Activated naive CD8-positive, alpha-beta T cell treated with anti-CD3 and anti-CD28 coated beads for 36 hours (primary cell): Measurements from ENCODE around the gene KCNT2. TPM values are rescaled to one million over a fixed set of nuclear protein-coding genes. Genes with fewer than 3 reads are reported as not detected.

ENCODE experiments used
- DNase-seq: peaks from one replicate; pipeline ENCODE4 v3.0.0; 2021
- H3K27ac Mint-ChIP-seq: one replicate; pipeline ENCODE4 v1.8.0; 2022; ENCODE audit warnings: mild to moderate bottlenecking, moderate library complexity, mixed read lengths
- H3K27me3 Mint-ChIP-seq: one replicate; pipeline ENCODE4 v1.8.0; 2022; ENCODE audit warnings: mild to moderate bottlenecking, mixed read lengths
- H3K36me3 Mint-ChIP-seq: one replicate; pipeline ENCODE4 v1.8.0; 2021; ENCODE audit warnings: mild to moderate bottlenecking, mixed read lengths
- H3K4me1 Mint-ChIP-seq: one replicate; pipeline ENCODE4 v1.8.0; 2021; ENCODE audit warnings: mixed read lengths
- H3K4me3 Mint-ChIP-seq: one replicate; pipeline ENCODE4 v1.8.0; 2022; ENCODE audit warnings: mild to moderate bottlenecking, moderate library complexity, mixed read lengths
- H3K9me3 Mint-ChIP-seq: one replicate; pipeline ENCODE4 v1.8.0; 2022; ENCODE audit warnings: mixed read lengths
- total RNA-seq, 2 experiments: library from RNA; stranded (reverse); gene quantifications; one replicate each; pipeline ENCODE4 v1.2.3, GENCODE V29; 2021

Gene KCNT2
- total RNA-seq, 2 experiments from 2014 or later, result not detected

DNA sequence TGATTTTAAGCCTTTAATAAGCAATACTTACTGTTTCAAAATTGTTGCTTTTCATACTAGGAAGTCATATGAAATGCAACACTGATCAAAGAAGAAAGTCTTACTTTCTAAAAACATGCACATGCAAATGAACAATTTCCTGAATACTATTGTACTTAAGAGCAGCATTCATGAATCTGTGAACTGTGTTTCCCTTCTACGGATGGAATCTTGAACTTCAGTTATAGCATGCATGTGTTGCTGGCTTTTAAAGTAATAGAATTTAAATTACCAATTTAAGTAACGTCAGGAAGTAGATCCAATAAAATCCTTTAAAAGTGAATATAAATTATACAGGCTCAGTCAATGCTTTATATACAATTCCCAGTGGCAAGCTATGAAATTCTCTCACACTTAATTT, 348.9 kb downstream of the KCNT2 start:
- DNase-seq, result no peak
- H3K27ac Mint-ChIP-seq, result no peak overlapping the region
- H3K4me1 Mint-ChIP-seq, result no peaks in the 10 kb centered on the region
- H3K4me3 Mint-ChIP-seq, result no peak overlapping the region
- H3K27me3 Mint-ChIP-seq, result no peaks in the 10 kb centered on the region
- H3K36me3 Mint-ChIP-seq, result no peaks in the 10 kb centered on the region
- no peaks in the 10 kb centered on the region for H3K9me3 Mint-ChIP-seq

DNA sequence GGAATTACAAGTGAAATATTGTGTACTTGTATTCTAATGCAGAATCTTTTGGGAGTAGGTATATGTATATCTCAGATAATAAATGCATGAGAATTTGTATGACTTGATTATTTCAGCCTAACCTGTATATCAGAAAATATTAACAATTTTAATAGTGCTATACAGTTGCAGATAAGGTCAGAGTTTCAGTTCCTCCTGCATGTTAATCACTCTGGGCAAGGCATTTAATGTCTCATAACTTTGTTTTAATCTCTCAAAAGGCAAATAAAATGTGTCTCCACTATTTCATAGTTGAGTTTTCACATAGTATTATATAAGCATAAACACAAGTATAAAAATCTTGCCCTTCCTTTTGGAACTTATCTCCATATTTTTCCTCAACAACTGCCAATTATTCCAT, 352.5 kb downstream of the KCNT2 start:
- no peaks in the 10 kb centered on the region for H3K4me1 Mint-ChIP-seq
- H3K27ac Mint-ChIP-seq, result no peak overlapping the region
- H3K4me3 Mint-ChIP-seq, result no peak overlapping the region
- H3K36me3 Mint-ChIP-seq, result no peaks in the 10 kb centered on the region
- no peak for DNase-seq
- H3K27me3 Mint-ChIP-seq, result no peaks in the 10 kb centered on the region
- no peaks in the 10 kb centered on the region for H3K9me3 Mint-ChIP-seq

GRCh38 chr1:196229546-196229945, 378.7 kb downstream of the KCNT2 start:
- Mint-ChIP-seq H3K36me3 (no peaks in the 10 kb centered on the region), H3K4me3 (no peak overlapping the region), H3K4me1 (no peaks in the 10 kb centered on the region), H3K27ac (no peak overlapping the region), H3K27me3 (no peaks in the 10 kb centered on the region), H3K9me3 (peaks cover 3% of the 10 kb centered on the region)
- DNase-seq, result no peak

- Mint-ChIP-seq H3K36me3 (no peaks in the 10 kb centered on the region), H3K9me3 (peaks cover 3% of the 10 kb centered on the region), H3K27me3 (no peaks in the 10 kb centered on the region), H3K4me1 (no peaks in the 10 kb centered on the region), H3K27ac (no peak overlapping the region), H3K4me3 (no peak overlapping the region)
- DNase-seq, result no peak
Measured at GRCh38 chr1:196214866-196215265, 393.4 kb downstream of the KCNT2 start.

GRCh38 chr1:196209983-196210382, 398.3 kb downstream of the KCNT2 start:
- no peaks in the 10 kb centered on the region for H3K27me3 Mint-ChIP-seq
- H3K27ac Mint-ChIP-seq, result no peak overlapping the region
- peaks cover 5% of the 10 kb centered on the region for H3K9me3 Mint-ChIP-seq
- no peaks in the 10 kb centered on the region for H3K4me1 Mint-ChIP-seq
- H3K4me3 Mint-ChIP-seq, result no peak overlapping the region
- H3K36me3 Mint-ChIP-seq, result no peaks in the 10 kb centered on the region
- DNase-seq, result no peak

- no peak for DNase-seq
- Mint-ChIP-seq H3K9me3 (peaks cover 5% of the 10 kb centered on the region), H3K4me1 (no peaks in the 10 kb centered on the region), H3K27me3 (no peaks in the 10 kb centered on the region), H3K4me3 (no peak overlapping the region), H3K36me3 (no peaks in the 10 kb centered on the region), H3K27ac (no peak overlapping the region)
Measured at GRCh38 chr1:196209265-196209664, 399.0 kb downstream of the KCNT2 start.

DNA sequence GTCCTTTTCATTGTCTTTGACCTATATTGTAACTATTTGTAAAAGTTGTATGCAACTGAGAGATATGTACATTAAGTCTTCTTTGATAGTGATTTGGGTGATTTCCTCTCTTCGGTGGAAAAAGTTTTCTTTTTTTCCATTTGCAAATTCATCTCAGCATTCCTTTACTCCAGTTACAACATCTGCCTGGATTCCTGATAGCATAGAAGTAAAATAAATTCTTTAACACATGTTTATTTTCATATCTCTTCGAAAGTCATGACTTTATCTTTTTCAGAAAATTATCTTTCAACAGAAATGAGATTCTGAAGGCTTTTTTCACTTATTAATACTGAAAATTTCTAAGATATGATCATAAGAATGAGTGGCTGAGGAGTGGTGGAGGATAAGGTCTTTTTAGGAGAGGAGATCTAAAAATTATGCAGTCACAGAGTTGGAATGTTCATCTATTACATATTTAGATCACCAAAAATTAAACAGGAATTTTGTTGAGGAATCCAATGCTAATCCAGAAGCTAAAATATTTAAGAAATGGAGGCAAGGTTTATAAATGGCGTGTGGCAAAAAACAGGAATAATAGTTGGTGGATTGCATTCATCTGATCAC, 400.5 kb downstream of the KCNT2 start:
- peaks cover 3% of the 10 kb centered on the region for H3K9me3 Mint-ChIP-seq
- no peaks in the 10 kb centered on the region for H3K27me3 Mint-ChIP-seq
- no peaks in the 10 kb centered on the region for H3K36me3 Mint-ChIP-seq
- no peak overlapping the region for H3K27ac Mint-ChIP-seq
- H3K4me3 Mint-ChIP-seq, result no peak overlapping the region
- DNase-seq, result no peak
- H3K4me1 Mint-ChIP-seq, result no peaks in the 10 kb centered on the region

DNA sequence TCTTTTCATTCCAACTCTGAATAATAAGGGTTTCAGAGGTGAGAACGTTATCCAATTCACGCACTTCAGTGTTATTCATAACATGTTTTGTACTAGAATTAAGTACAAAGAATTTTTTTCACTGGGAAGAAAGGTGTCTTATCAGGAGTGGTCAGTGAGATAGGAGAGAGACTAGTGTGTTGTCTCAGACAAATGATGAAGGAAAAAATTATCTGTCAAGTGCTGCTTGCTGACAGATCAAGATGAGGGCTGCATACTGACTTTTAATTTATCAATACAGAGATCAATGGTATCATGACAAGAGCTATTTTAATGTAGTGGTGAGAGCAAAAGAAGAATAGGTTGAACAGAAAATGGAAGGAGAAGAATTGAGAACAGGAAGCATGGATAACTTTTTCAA, 402.4 kb downstream of the KCNT2 start:
- Mint-ChIP-seq H3K36me3 (no peaks in the 10 kb centered on the region), H3K27me3 (no peaks in the 10 kb centered on the region), H3K4me1 (no peaks in the 10 kb centered on the region)

DNA sequence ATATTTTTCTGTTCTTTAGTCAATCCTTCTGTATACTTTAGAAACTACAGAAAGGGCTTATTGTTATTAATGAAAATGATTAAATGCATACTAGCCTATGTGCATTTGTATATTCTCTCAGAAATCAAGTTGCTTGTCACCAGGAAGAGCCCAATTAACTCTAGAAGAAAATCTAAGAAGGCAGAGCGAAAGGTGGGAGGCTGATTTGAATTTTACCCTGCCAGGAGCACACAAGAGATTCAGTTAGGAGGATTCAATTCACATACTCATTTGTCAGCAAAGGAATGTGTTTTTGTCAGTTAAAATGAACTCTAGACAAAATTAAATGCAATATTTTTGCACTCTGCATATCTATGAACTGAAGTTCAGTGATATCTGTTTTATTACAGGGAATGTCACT, 411.8 kb downstream of the KCNT2 start:
- Mint-ChIP-seq H3K4me1 (no peaks in the 10 kb centered on the region), H3K27ac (no peak overlapping the region), H3K27me3 (no peaks in the 10 kb centered on the region), H3K4me3 (no peak overlapping the region), H3K36me3 (no peaks in the 10 kb centered on the region), H3K9me3 (peaks cover 2% of the 10 kb centered on the region)
- DNase-seq, result no peak

More for the DNA sequence above, 402.4 kb downstream of the KCNT2 start:
- H3K27ac Mint-ChIP-seq, result no peak overlapping the region
- no peak for DNase-seq
- H3K9me3 Mint-ChIP-seq, result peaks cover 3% of the 10 kb centered on the region
- H3K4me3 Mint-ChIP-seq, result no peak overlapping the region

DNA sequence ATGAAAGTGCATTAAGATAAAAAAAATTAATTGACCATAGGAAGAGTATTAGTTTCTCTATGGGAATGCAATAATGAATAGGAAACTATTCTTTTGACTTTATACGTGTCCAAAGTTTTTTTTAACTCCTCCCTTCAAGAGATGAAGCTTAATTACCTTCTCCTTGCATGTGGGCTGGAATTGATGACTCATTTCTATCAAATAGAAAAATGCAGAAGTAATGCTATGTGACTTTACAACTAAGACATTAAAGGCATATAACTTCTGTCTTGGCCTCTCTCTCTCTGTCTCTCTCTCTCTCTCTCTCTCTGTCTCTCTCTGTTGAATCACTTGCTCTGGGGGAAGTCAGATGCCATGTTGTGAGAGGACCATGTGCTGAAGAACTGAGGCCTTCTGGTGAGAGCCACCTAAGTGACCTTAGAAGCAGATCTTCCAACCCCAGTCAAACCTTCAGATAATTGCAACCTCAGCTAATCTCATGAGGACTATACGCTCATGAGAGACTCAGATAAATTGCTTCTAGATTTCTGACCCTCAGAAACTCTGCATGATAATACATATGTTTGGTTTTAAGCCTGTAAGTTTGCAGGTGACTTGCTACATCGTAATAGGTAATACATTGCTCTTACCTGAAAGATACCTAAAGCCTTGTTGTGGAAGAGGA, 414.2 kb downstream of the KCNT2 start:
- H3K27ac Mint-ChIP-seq, result no peak overlapping the region
- DNase-seq, result no peak
- no peaks in the 10 kb centered on the region for H3K27me3 Mint-ChIP-seq
- H3K36me3 Mint-ChIP-seq, result no peaks in the 10 kb centered on the region
- H3K9me3 Mint-ChIP-seq, result peaks cover 8% of the 10 kb centered on the region
- H3K4me3 Mint-ChIP-seq, result no peak overlapping the region
- no peaks in the 10 kb centered on the region for H3K4me1 Mint-ChIP-seq

- Mint-ChIP-seq H3K27ac (no peak overlapping the region), H3K36me3 (no peaks in the 10 kb centered on the region), H3K9me3 (peaks cover 2% of the 10 kb centered on the region), H3K27me3 (no peaks in the 10 kb centered on the region), H3K4me1 (no peaks in the 10 kb centered on the region), H3K4me3 (no peak overlapping the region)
- DNase-seq, result no peak
Measured at GRCh38 chr1:196183941-196184340, 424.3 kb downstream of the KCNT2 start.

DNA sequence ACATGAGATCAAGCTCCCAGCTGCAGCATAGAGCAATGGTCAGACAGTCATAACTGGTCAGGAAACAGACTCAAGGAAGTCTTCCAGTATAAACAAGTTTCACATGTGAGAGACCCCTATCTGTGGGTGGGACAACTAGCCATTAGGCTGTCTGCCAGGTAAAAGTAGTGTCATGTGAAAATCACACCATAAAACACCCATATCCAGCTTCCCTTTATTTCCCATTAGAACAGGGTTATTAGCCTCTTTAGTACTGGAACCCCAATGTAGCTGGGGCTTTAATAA, 426.7 kb downstream of the KCNT2 start:
- H3K4me1 Mint-ChIP-seq, result no peaks in the 10 kb centered on the region
- H3K36me3 Mint-ChIP-seq, result no peaks in the 10 kb centered on the region
- no peak for DNase-seq
- peaks cover 1% of the 10 kb centered on the region for H3K9me3 Mint-ChIP-seq
- no peak overlapping the region for H3K27ac Mint-ChIP-seq
- H3K4me3 Mint-ChIP-seq, result no peak overlapping the region
- no peaks in the 10 kb centered on the region for H3K27me3 Mint-ChIP-seq

DNA sequence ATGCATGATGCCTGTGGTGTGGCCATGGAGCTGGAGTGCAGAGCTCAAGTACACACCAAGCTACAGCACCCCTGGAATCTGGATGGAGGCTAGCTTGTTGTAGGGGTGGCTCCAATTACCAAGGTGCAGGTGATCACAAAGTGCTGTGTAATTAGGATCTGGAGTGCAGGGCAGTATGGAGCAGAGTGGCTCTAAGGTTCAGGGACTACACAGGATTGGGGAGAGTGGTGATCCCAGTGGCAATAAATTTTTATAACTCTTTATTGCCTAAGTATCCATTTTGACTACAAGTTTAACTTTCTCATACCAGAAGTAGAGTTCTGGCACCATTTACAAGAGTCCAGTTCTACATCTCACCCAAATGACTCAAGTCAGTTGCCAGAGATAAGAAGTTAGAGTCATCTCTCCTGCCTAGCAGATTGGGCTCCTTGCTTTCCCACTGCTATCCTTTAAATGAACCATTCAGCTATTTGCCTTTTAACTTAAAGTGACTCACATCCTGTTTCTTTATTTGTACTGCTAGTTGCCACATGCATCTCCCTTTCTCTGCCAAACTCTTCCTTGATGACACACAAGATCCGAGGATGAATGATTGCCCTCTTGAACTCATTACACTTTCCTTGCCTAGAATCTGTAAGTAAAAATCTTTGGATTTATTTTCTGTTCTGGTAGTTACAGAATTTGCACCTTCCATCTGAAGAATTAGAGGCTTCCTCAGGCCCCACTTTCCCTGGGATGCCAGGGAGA, 427.2 kb downstream of the KCNT2 start:
- H3K4me1 Mint-ChIP-seq, result no peaks in the 10 kb centered on the region
- no peak overlapping the region for H3K4me3 Mint-ChIP-seq
- H3K36me3 Mint-ChIP-seq, result no peaks in the 10 kb centered on the region
- DNase-seq, result no peak
- peaks cover 1% of the 10 kb centered on the region for H3K9me3 Mint-ChIP-seq
- no peak overlapping the region for H3K27ac Mint-ChIP-seq
- H3K27me3 Mint-ChIP-seq, result no peaks in the 10 kb centered on the region

- no peak for DNase-seq
- H3K4me3 Mint-ChIP-seq, result no peak overlapping the region
- no peaks in the 10 kb centered on the region for H3K36me3 Mint-ChIP-seq
- peaks cover 1% of the 10 kb centered on the region for H3K9me3 Mint-ChIP-seq
- no peak overlapping the region for H3K27ac Mint-ChIP-seq
- no peaks in the 10 kb centered on the region for H3K27me3 Mint-ChIP-seq
- H3K4me1 Mint-ChIP-seq, result no peaks in the 10 kb centered on the region
Measured at GRCh38 chr1:196178083-196178635, 430.1 kb downstream of the KCNT2 start.
